SK-N-SH treated with all-trans-retinoic acid at 6 μM for 48 hours (cell line): ENCODE measurements around the gene COMMD8.
A peak's percentile ranks its signal among the peaks of the same experiment; 100 is the strongest.

Source experiments
- ATAC-seq: fragments of 200-7000 bp; cut with Tn5 transposase; 3 replicates; pipeline ENCODE4 v1.9.1; 2020; ENCODE audit warnings: mild to moderate bottlenecking, moderate library complexity
- ARNTL ChIP-seq: fragments of 450-650 bp; formaldehyde crosslinking; IDR thresholded peaks from 2 replicates; pipeline ENCODE4 v1.5.0; 2020; ENCODE audit warnings: low read depth, mild to moderate bottlenecking, moderate library complexity, borderline replicate concordance
- BACH2 ChIP-seq: fragments of 250-450 bp; sonication (Bioruptor Pico); IDR thresholded peaks from 2 replicates; pipeline ENCODE4 v1.9.0; 2021; ENCODE audit warnings: mild to moderate bottlenecking, borderline replicate concordance
- CREB5 ChIP-seq: fragments of 250-450 bp; sonication (Bioruptor Pico); IDR thresholded peaks from 2 replicates; pipeline ENCODE4 v1.5.1; 2020; ENCODE audit warnings: low read depth, mild to moderate bottlenecking, moderate library complexity
- CSDC2 ChIP-seq: fragments of 250-450 bp; sonication (Bioruptor Pico); IDR thresholded peaks from 2 replicates; pipeline ENCODE4 v1.5.0; 2020; ENCODE audit warnings: mild to moderate bottlenecking, moderate library complexity
- ESRRG ChIP-seq: fragments of 250-450 bp; sonication (Bioruptor Pico); IDR thresholded peaks from 2 replicates; pipeline ENCODE4 v1.6.1; 2021; ENCODE audit warnings: mild to moderate bottlenecking
- GLIS3 ChIP-seq: fragments of 250-450 bp; sonication (Bioruptor Pico); IDR thresholded peaks from 2 replicates; pipeline ENCODE4 v1.5.0; 2020; ENCODE audit warnings: mild to moderate bottlenecking, moderate library complexity
- PATZ1 ChIP-seq: fragments of 250-450 bp; sonication (Bioruptor Pico); IDR thresholded peaks from 2 replicates; pipeline ENCODE4 v1.8.0; 2020; ENCODE audit warnings: mild to moderate bottlenecking, moderate library complexity, borderline replicate concordance
- POU6F1 ChIP-seq: fragments of 250-450 bp; sonication (Bioruptor Pico); IDR thresholded peaks from 2 replicates; pipeline ENCODE4 v1.8.0; 2021; ENCODE audit warnings: low read depth, mild to moderate bottlenecking, moderate library complexity, borderline replicate concordance
- PPARA ChIP-seq: fragments of 250-450 bp; sonication (Bioruptor Pico); IDR thresholded peaks from 2 replicates; pipeline ENCODE4 v1.5.0; 2020; ENCODE audit warnings: mild to moderate bottlenecking, borderline replicate concordance
- RARB ChIP-seq: fragments of 250-450 bp; sonication (Bioruptor Pico); IDR thresholded peaks from 2 replicates; pipeline ENCODE4 v1.8.0; 2021; ENCODE audit warnings: mild to moderate bottlenecking, moderate library complexity
- SNAI2 ChIP-seq: fragments of 250-450 bp; sonication (Bioruptor Pico); IDR thresholded peaks from 2 replicates; pipeline ENCODE4 v1.5.0; 2020; ENCODE audit warnings: mild to moderate bottlenecking, moderate library complexity
- TCF4 ChIP-seq: fragments of 250-450 bp; sonication (Bioruptor Pico); IDR thresholded peaks from 2 replicates; pipeline ENCODE4 v1.8.0; 2021; ENCODE audit warnings: mild to moderate bottlenecking, moderate library complexity, borderline replicate concordance
- TOX ChIP-seq: fragments of 250-450 bp; sonication (Bioruptor Pico); IDR thresholded peaks from 2 replicates; pipeline ENCODE4 v1.8.0; 2021; ENCODE audit warnings: mild to moderate bottlenecking, moderate library complexity, borderline replicate concordance
- TSHZ2 ChIP-seq: fragments of 250-450 bp; sonication (Bioruptor Pico); IDR thresholded peaks from 2 replicates; pipeline ENCODE4 v1.5.0; 2020; ENCODE audit warnings: mild to moderate bottlenecking, moderate library complexity
- ZFP3 ChIP-seq: fragments of 250-450 bp; sonication (Bioruptor Pico); IDR thresholded peaks from 2 replicates; pipeline ENCODE4 v1.5.0; 2020; ENCODE audit warnings: mild to moderate bottlenecking, moderate library complexity
- ZNF70 ChIP-seq: fragments of 450-650 bp; formaldehyde crosslinking; IDR thresholded peaks from 2 replicates; pipeline ENCODE4 v1.5.0; 2020; ENCODE audit warnings: mild to moderate bottlenecking, moderate library complexity
- ZNF8 ChIP-seq: fragments of 450-650 bp; formaldehyde crosslinking; IDR thresholded peaks from 2 replicates; pipeline ENCODE4 v1.5.0; 2020; ENCODE audit warnings: mild to moderate bottlenecking, moderate library complexity
- TF ChIP-seq, protein P1 (sequence below): fragments of 250-450 bp; sonication (Bioruptor Pico); IDR thresholded peaks from 2 replicates; pipeline ENCODE4 v1.5.1; 2021; ENCODE audit warnings: mild to moderate bottlenecking, moderate library complexity

The COMMD8 gene

GRCh38 chr4:47485047-47485692 lies 21.7 kb upstream of the COMMD8 start, which contains the start of gene ATP10D:
ATP10D (plus strand) TSS chr4:47485275; CDS start chr4:47512541, 27,266 bp downstream.
- peak; percentile 21; the same call in 1 of the 2 replicates for TF ChIP-seq TCF4 (CRISPR knock-in tag)
- TF ChIP-seq PPARA (CRISPR knock-in tag) = no peak
- TF ChIP-seq GLIS3 (CRISPR knock-in tag) = 0 out of 2 replicates have a peak, but pooled peaks have one; percentile 33
- peak; percentile 99 for ATAC-seq

DNA sequence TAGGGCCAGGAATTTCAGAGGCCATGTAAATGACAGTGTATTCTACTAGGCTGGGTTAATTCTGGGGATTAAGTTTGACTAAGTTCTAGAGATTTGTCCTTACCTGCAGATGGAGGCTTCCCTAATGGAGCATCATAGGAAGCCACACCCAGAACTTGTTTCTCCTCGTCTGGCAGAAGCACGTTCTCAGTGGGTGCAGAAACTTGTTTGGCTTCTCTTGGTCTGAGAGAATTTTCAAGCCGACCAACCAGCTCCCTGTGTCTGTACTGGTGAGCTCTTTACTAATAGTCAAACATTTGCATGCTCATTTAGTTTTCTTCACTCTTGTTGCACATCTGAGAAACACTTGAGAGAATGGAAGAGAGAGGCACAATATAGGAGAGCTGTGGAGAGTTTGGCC lies 20.7 kb upstream of the COMMD8 start:
- TF ChIP-seq PATZ1 (CRISPR knock-in tag) (no peak), CSDC2 (no peak), TOX (CRISPR knock-in tag) (no peak), CREB5 (CRISPR knock-in tag) (no peak)
- TF ChIP-seq, protein P1, sequence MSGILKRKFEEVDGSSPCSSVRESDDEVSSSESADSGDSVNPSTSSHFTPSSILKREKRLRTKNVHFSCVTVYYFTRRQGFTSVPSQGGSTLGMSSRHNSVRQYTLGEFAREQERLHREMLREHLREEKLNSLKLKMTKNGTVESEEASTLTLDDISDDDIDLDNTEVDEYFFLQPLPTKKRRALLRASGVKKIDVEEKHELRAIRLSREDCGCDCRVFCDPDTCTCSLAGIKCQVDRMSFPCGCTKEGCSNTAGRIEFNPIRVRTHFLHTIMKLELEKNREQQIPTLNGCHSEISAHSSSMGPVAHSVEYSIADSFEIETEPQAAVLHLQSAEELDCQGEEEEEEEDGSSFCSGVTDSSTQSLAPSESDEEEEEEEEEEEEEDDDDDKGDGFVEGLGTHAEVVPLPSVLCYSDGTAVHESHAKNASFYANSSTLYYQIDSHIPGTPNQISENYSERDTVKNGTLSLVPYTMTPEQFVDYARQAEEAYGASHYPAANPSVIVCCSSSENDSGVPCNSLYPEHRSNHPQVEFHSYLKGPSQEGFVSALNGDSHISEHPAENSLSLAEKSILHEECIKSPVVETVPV (CRISPR knock-in tag) = no peak
- no peak for ATAC-seq

GRCh38 chr4:47483745-47484144 lies 20.2 kb upstream of the COMMD8 start:
- ATAC-seq = no peak

More at GRCh38 chr4:47483745-47484144, 20.2 kb upstream of the COMMD8 start:
- no peak for TF ChIP-seq ZNF8 (CRISPR knock-in tag)
- TF ChIP-seq ZFP3 (CRISPR knock-in tag) = no peak
- TF ChIP-seq TSHZ2 (CRISPR knock-in tag) = no peak
- TF ChIP-seq ARNTL = no peak
- no peak for TF ChIP-seq TCF4 (CRISPR knock-in tag)
- no peak for TF ChIP-seq POU6F1 (CRISPR knock-in tag)
- no peak for TF ChIP-seq BACH2 (CRISPR knock-in tag)
- no peak for TF ChIP-seq ESRRG (CRISPR knock-in tag)
- no peak for TF ChIP-seq PPARA (CRISPR knock-in tag)
- TF ChIP-seq, protein P1 (CRISPR knock-in tag) = no peak
- TF ChIP-seq SNAI2 (CRISPR knock-in tag) = no peak
- no peak for TF ChIP-seq ZNF70
- TF ChIP-seq RARB (CRISPR knock-in tag) = no peak
